SK-N-SH (cell line): ENCODE measurements around the gene TRIM60.

Source experiments
- CTCF ChIP-seq: fragments of 200-600 bp; sonication (generic); IDR thresholded peaks from 2 replicates; pipeline ENCODE4 v1.6.1; 2017; ENCODE audit warnings: antibody characterized with exemption, mild to moderate bottlenecking, moderate library complexity
- EP300 ChIP-seq, 2 experiments: IDR thresholded peaks; 2 replicates each; pipeline versions ENCODE4 v1.4.0 to v1.6.1; 2012; ENCODE audit warnings: borderline replicate concordance in 1 of 2, low read depth in 1 of 2, low read length in 1 of 2
- MAX ChIP-seq: IDR thresholded peaks from 2 replicates; pipeline ENCODE4 v1.4.0; 2012; ENCODE audit warnings: low read depth
- NRF1 ChIP-seq: IDR thresholded peaks from 2 replicates; pipeline ENCODE4 v1.6.1; 2012; ENCODE audit warnings: low read depth, mild to moderate bottlenecking, low read length
- TCF12 ChIP-seq: IDR thresholded peaks from 2 replicates; pipeline ENCODE4 v1.4.0; 2012
- TF ChIP-seq, protein P1 (sequence below): IDR thresholded peaks from 2 replicates; pipeline ENCODE4 v1.4.0; 2012; ENCODE audit warnings: low read depth, borderline replicate concordance

GRCh38 chr4:165010991-165011390, 20.8 kb upstream of the TRIM60 start:
- no peak for TF ChIP-seq TCF12
- TF ChIP-seq NRF1, result no peak
- no peak for TF ChIP-seq MAX
- no peak for TF ChIP-seq CTCF
- no peak for TF ChIP-seq EP300 (IDR thresholded peaks at IDR 0.05; ENCODE audit: borderline replicate concordance in 1 of 2, low read depth in 1 of 2, low read length in 1 of 2)
- TF ChIP-seq, protein P1, sequence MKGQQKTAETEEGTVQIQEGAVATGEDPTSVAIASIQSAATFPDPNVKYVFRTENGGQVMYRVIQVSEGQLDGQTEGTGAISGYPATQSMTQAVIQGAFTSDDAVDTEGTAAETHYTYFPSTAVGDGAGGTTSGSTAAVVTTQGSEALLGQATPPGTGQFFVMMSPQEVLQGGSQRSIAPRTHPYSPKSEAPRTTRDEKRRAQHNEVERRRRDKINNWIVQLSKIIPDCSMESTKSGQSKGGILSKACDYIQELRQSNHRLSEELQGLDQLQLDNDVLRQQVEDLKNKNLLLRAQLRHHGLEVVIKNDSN, result no peak
